Measurements from ENCODE around the gene FBXL2.
"Not testable (repeated sequence)": the region's sequence is repeated elsewhere in the genome, so short reads cannot be mapped to it uniquely, and the experiment has no call there.

The FBXL2 gene

DNA sequence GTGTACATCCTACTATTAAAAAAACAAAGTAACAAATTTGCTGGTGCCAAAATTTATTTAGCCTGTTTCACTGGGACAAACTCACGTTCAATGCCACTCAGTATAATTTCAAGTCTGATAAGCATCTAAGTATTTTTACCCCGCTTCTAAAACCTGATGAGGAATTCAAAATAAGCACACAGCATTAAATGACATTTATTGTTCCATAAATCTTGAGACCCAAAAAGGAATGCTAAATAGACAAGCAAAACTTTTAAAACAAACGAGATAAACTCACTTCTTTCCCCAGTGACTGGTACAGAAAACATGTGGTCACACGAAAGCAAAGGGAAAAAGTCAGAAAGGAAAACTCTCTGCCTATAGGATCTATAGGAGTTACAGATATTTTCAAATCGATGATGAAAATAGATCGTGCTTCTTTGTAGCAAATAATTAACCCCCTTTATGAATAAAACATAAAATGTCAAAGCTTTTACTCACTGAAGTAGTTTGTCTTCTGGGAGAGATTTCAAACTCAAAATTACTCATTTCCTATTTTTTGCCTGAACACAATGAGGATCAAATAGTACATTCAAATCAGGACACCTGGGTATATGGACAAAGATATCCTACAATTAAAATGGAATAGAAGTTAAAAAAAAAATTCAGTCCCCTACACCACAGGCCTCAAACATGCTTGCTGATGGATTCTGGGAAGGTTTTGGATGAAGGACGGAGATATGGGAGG is 111.3 kb downstream of the FBXL2 start:
- DNase-seq (ENCODE audit: low spot score) = no peak

DNA sequence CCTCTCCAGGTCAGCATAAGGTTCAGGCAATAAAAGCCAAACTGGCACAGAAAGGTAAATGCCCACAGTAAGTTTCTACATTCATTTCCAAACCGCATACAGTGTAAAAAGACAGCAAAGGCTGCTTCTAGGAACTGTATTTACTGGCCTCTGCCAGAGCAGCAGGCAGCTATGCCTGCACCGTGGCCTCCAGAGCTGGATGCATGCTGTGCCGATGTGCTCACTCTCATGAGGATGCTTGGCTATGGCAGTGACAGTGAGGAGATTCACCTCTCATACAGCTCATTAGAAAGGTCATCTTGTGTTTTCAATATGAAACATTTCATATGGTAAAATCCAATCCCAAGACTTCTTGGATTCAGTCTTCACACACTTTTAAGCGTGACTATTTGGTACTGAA is 112.7 kb downstream of the FBXL2 start:
- no peak for DNase-seq (ENCODE audit: low spot score)

DNA sequence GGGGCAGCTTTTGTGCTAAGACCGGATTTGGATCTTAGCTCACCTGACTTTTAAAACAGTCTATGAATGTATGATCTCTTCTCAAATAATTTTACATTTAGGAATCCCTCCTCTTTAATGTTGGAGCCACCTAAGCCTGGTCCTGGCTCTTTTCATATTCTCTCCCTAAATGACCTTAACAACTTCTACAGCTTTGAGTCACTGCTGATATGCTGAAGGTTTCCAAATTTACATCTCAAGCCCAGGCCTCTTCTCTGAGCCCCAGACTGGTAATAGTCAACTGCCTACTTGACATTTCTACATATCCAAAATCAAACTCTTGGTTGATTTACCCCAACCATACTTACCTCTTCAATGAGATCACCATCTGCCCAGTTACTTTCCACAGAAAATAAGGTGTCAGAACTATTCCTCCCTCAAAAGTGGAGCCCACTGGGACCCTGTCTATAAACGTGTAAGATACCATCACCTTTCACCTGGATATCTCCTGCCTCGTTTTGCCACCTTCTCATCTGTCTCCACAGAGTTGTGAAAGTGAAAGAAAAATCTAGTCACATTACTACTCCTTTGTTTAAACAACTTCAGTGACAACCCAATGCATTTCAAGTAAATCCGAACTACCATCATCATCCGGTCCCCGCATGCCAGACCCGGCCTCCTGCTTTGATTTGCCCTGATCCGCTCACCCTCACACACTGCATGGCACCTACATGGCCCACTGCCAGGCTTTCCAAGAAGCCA is 114.2 kb downstream of the FBXL2 start:
- DNase-seq (ENCODE audit: low spot score) = no peak

GRCh38 chr3:33392144-33392543 is 114.9 kb downstream of the FBXL2 start:
- no peak for DNase-seq (ENCODE audit: low spot score)

DNA sequence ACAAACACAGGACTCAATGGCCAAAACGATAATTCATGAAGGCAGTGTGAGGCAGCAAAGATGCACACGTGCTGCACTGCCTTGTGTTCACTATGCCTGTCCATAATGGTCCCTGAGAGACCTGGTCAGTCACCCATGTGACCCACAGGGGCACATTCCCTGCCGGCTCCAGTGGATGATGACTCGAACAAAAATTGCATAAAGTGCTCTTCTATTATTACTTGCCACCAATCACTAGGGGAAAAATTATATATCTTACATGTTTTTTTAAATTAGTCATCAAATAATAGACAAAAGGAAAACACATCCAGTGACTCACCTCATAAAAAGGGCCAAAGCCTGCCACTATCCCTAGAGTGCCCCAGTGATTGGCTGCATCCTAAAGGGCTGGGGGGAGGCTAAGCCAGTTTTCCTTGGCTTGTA is 115.5 kb downstream of the FBXL2 start:
- DNase-seq (ENCODE audit: low spot score) = no peak

- DNase-seq (ENCODE audit: low spot score) = no peak
These were observed 117.3 kb downstream of the FBXL2 start for GRCh38 chr3:33394403-33395054.

DNA sequence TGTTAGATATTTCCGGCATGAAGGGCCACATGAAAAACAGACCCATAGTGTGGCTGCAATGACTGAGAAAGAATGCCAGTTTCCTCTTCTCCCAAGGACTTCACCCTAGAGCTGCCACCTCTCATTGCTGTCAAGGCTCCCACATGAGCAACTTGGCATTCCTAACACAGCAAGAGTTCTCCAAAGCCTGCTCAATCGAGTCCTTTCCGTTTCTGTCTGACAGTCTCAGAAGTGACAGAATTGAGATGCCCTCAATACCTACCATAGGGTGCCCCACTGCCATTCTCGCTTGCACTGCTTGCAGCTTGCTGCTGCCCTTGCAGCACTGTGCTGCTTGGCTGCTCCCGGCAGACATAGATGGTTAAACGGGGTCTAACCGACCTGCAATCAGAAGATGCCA is 118.7 kb downstream of the FBXL2 start:
- no peak for DNase-seq (ENCODE audit: low spot score)

DNA sequence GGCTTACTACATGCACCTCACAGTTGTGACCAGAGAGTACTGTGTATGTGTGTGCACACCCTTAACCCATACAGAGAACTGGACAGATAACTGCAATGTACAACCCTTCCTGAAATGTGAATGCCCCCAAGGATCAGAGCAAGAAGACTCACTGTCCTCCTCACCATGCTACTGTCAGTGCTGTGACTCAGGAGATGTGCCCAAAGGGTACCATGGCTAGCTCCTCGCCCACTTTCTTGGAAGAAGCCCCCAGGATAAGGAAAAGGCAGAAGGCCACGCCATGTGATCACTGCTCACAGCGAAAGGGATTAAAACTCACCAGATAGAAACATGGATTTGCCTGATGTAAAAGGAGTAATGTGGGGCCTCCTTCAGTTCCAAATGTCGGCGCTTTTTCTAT is 121.2 kb downstream of the FBXL2 start:
- no peak for DNase-seq (ENCODE audit: low spot score)

DNA sequence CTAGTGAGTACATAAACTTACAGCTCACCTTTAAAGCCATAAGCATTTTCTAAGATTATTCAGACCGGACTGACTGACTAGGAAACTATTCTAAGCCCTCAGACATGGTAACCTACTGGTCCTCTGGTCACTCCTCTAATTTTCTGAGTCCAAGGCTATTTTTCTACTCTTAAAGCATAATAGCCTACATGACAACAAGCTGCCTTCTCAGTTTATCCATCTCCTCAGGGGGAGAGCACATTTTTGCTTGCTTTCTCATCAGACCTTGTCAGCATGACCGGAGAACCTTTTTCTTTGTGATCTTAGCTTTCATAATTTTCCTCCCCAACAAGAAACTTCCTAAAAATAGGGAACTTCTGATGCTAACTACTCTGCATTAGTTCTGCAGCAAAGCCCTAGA is 124.5 kb downstream of the FBXL2 start:
- no peak for DNase-seq (ENCODE audit: low spot score)

DNA sequence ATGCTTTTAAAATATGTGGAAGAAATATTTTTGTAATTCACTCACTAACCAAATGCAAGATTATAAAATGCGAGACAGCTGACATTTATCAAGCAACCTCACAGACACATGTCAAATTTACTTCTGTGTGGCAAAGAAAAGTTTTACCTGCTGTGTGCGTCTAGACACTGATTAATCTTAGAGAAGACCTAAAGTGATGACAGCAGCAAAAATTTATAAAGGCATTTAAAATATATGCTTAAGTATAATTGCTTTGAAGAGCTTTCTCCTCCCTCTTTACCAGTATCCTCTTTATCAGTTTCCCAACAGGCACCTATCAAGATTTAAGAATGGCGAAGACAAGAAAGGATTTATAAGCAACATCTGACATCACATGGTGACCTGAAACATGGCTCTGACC is 125.7 kb downstream of the FBXL2 start:
- no peak for DNase-seq (ENCODE audit: low spot score)

DNA sequence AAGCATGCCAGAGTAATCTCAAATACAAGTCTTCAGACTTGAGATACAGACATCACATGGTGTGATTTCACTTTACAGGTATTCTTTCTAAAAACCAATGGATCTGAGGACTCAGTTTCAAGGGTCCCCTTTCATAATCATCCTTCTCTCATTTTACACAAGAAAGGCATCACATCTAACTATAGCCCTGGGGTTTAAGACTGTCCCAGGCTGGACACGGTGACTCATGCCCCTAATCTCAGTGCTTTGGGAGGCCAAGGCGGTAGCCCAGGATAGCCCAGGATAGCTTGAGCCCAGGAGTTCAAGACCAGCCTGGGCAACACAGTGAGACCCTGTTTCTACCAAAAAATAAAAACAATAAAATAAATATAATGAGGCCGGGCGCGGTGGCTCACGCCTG is 126.5 kb downstream of the FBXL2 start:
- no peak for DNase-seq (ENCODE audit: low spot score)

DNA sequence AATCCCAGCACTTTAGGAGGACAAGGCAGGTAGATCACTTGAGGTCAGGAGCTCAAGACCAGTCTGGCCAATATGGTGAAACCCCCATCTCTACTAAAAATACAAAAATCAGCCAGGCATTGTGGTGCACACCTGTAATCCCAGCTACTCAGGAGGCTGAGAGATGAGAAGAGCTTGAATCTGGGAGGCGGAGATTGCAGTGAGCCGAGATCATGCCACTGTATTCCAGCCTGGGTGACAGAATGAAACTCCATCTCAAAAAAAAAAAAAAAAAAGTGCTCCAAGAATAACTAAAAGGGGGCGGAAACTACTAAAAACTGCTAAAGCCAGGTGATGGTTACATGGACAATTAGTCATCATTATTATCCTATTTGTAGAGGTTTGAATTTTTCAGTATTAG is 133.6 kb downstream of the FBXL2 start:
- DNase-seq (ENCODE audit: low spot score) = not testable (repeated sequence)

DNA sequence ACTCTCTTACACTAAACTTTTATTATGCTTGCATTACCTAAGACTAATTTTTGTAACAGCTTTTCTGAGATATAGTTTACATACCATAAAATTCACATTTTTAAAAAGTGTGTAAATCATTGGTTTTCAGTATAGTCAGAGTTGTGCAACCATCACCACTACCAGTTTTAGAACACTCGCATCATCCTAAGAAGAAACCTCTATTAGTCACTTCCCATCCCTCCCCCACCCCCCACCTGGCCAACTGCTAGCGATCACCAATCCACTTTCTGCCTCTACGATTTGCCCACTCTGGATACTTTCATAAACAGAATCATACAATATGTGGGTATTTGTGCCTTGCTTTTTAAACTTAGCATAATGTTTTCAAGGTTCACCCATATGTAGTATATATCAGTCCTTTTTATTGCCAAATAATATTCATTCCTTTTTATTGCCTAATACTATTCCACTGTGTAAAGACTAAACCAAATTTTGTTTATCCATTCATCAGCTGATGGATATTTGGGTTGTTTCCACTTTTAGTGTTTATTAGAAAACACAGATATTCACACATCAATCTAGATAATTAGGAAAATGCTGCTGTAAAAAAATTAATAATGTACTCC is 139.9 kb downstream of the FBXL2 start:
- no peak for DNase-seq (ENCODE audit: low spot score)

DNA sequence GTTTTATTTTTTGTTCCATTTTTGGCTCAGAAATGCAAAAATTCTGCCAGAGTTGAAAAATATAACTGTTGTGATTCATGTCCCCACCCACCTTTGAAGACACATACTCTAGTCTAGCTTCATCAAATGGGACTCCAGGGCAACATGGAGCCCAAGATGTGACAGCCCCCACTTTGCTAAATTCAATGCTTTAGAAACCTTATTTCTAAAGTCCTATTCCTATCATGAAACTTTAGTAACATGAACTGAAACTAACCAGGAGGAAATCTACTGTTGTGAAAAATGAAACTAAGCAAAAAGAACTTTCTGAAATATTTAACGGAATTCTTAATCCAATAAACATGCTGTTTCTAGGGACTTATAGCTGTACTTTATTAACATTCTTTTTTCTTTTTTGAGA is 142.7 kb downstream of the FBXL2 start:
- DNase-seq (ENCODE audit: low spot score) = no peak

GRCh38 chr3:33420966-33421365 is 143.7 kb downstream of the FBXL2 start:
- DNase-seq (ENCODE audit: low spot score) = no peak

GRCh38 chr3:33424606-33425452 is 147.6 kb downstream of the FBXL2 start:
- no peak for DNase-seq (ENCODE audit: low spot score)

- DNase-seq (ENCODE audit: low spot score) = no peak
These were observed 148.2 kb downstream of the FBXL2 start for GRCh38 chr3:33425453-33425852.

DNA sequence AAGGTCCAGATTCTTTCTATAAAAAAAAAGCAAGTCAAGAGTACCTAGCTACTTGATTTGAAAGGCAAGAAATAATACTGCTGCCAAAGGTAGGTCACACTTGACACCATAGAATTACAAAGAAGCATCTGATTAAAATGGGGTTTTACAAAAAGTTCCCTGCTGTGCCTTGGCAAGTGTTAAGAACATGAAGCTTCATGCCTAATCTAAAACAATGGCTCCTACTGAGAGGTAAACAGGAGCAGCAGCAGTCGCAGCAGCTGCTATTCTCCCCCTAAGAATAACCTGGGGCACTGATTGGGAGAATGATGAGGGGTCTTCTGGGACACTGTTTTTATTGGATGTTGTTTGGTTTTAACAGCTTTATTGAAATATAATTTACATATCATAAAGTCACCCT is 148.8 kb downstream of the FBXL2 start:
- DNase-seq (ENCODE audit: low spot score) = no peak

GRCh38 chr3:33426630-33427317 is 149.5 kb downstream of the FBXL2 start:
- DNase-seq (ENCODE audit: low spot score) = no peak

- no peak for DNase-seq (ENCODE audit: low spot score)
These were observed 151.5 kb downstream of the FBXL2 start for GRCh38 chr3:33428734-33429133.

DNA sequence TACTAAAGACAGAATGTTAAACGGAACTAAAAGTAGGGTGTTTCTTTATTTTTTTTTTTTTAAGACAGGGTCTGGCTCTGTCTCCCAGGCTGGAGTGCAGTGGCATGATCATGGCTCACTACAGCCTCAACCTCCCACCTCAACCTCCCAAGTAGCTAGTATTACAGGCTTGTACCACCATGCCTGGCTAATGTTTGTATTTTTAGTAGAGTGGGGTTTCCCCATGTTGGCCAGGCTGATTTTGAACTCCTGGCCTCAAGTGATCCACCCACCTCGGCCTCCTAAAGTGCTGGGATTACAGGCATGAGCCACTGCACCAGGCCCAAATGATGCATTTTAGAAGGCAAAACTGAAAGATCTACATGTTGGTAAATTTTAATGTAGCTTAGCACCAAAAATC is 152.1 kb downstream of the FBXL2 start:
- DNase-seq (ENCODE audit: low spot score) = not testable (repeated sequence)
